Upper lobe of left lung (tissue), 4 donors: ENCODE data around the gene RAB9B.

Experiments used
- CTCF ChIP-seq, 6 experiments: fragments of 450-650 bp in 4 of 6; fragments of 200-600 bp in 2 of 6; sonication (generic) in 2 of 6; IDR thresholded peaks; one replicate each; pipeline ENCODE4 v1.5.1; 2016 to 2019; ENCODE audit warnings: antibody characterized with exemption in 6 of 6
- EP300 ChIP-seq, 4 donors: sonication (generic); formaldehyde crosslinking; IDR thresholded peaks; one replicate each; pipeline ENCODE4 v1.5.1; 2017; ENCODE audit warnings: antibody characterized with exemption in 4 of 4, control low read depth in 2 of 4
- POLR2A ChIP-seq, 4 donors: fragments of 450-650 bp; IDR thresholded peaks; one replicate each; pipeline ENCODE4 v1.5.1; 2016 to 2017; ENCODE audit warnings: antibody characterized with exemption in 4 of 4, mild to moderate bottlenecking in 2 of 4
- POLR2AphosphoS5 ChIP-seq, 2 donors: sonication (generic); formaldehyde crosslinking; IDR thresholded peaks; one replicate each; pipeline ENCODE4 v1.5.1; 2017; ENCODE audit warnings: antibody characterized with exemption in 2 of 2

- TF ChIP-seq CTCF (IDR thresholded peaks at IDR 0.05) (no peak), POLR2AphosphoS5 (IDR thresholded peaks at IDR 0.05) (no peak), POLR2A (IDR thresholded peaks at IDR 0.05) (no peak), EP300 (IDR thresholded peaks at IDR 0.05) (no peak)
Observed at GRCh38 chrX:103789004-103789403, 43.1 kb downstream of the RAB9B start.
